HG02763 (cell line): ENCODE data around the gene CALCB.

ENCODE experiments used
- ATAC-seq: cut with Tn5 transposase; IDR thresholded peaks from one replicate; pipeline ENCODE4 v1.9.1; 2021; ENCODE audit warnings: mild to moderate bottlenecking, moderate library complexity; ENCODE audit not compliant: unreplicated experiment

The CALCB gene

GRCh38 chr11:15117751-15118150 is 44.4 kb downstream of the CALCB start:
- ATAC-seq: no peak

DNA sequence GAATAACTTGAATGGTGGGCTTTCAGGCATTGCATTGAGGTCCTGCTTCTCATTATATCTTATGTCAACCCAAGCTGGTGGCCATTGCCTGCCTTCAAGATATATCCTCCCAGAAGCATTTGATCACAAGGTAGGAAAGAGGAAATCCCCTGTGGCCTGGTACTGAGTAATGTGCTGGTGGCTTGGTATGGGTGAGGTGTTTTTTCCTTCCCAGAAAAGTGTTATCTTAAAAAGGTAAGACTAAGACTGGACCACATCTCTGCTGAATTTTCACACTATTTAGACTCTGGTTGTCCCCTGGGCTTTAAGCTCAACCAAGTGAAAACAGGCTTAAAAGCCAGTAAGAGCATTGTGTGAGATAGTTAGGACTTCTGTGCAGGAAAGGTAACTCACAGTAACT is 45.0 kb downstream of the CALCB start:
- no peak for ATAC-seq

GRCh38 chr11:15119352-15119751 is 46.0 kb downstream of the CALCB start:
- ATAC-seq: no peak

- ATAC-seq: no peak
Measured at GRCh38 chr11:15119826-15120225, 46.4 kb downstream of the CALCB start.

- ATAC-seq: no peak
Measured at GRCh38 chr11:15123849-15124248, 50.5 kb downstream of the CALCB start.

GRCh38 chr11:15124528-15124927 is 51.1 kb downstream of the CALCB start:
- no peak for ATAC-seq

DNA sequence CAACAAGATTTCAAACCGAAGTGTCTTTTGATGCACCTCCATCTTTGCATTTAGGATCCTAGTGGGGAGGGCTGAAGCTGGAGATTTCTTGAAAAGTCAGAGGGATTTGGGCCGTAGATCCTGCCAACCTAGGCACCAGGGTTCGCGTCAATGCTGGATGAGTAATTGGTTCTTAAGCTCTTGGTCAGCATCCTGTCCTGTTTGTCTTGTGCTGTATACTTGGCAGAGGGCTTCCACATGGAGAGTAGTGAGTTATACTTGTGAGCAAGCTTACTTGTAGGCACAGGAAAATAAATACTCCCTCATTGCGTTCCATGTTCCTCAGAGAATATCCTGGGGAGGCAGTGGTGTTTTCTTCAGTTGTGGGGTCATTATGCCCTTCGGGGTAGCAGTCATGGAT is 53.9 kb downstream of the CALCB start:
- no peak for ATAC-seq
